ENCODE data around the gene SH3PXD2A.

The SH3PXD2A gene

GRCh38 chr10:103620352-103620740 lies 235.0 kb downstream of the SH3PXD2A start:
- Mint-ChIP-seq H3K27ac (ENCODE audit: low read depth) (no peak overlapping the region), H3K36me3 (ENCODE audit: insufficient read depth) (peaks cover 4% of the 10 kb centered on the region), H3K4me1 (no peaks in the 10 kb centered on the region), H3K4me3 (no peak overlapping the region), H3K27me3 (no peaks in the 10 kb centered on the region), H3K9me3 (no peaks in the 10 kb centered on the region)
- ATAC-seq (replicated peaks; ENCODE audit: extremely low read depth, poor library complexity, severe bottlenecking) (no peak), DNase-seq (ENCODE audit: low spot score in 2 of 2) (no peak)

DNA sequence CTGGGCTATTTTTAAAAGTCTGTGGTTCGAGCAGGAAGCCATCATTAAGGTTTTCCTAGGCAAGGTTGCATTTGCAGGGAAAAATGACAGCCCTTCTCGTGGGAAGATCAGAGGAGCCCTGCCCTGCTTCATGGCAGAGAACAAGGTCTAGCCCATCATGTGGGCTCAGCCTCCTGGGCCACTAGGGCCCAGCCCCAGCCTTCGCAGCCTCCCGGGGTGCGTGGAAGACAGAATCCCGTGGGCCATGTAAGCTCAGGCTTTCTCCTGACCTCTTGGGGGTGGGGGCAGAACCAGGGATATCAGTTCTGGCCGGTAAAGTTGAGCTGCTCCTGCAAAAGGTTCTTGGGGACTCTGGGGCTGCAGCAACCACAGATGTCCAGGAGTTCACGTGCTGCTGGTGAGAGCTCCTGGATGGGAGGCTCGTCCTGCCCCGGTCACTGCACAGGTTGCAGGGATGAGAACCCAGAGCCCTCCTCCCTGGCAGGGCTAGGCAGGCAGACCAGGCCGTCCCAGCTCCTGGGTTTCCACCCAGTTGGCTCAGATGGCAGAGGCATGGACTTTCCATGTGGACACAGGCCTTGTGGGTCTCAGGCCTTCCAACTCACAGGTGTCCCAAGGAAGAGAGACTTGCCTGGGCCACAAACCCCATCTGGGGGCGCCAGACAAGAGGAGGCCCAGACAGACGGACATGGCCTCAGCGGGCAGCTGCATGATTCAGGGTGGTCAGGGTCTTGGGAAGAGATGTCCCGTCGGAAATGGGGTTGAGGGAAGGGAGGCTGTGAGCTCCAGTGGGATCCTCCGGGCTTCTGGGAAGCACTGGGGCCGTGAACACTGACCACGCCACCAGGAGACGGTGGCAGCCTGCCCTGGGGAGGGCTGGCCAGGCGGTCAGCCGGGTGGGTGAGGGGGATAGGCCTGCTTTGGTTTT lies 235.7 kb downstream of the SH3PXD2A start:
- Mint-ChIP-seq H3K9me3 (no peaks in the 10 kb centered on the region), H3K4me1 (no peaks in the 10 kb centered on the region), H3K4me3 (no peak overlapping the region), H3K27me3 (no peaks in the 10 kb centered on the region), H3K36me3 (ENCODE audit: insufficient read depth) (peaks cover 4% of the 10 kb centered on the region), H3K27ac (ENCODE audit: low read depth) (no peak overlapping the region)
- ATAC-seq (replicated peaks; ENCODE audit: extremely low read depth, poor library complexity, severe bottlenecking) (no peak), DNase-seq (ENCODE audit: low spot score in 2 of 2) (no peak)

DNA sequence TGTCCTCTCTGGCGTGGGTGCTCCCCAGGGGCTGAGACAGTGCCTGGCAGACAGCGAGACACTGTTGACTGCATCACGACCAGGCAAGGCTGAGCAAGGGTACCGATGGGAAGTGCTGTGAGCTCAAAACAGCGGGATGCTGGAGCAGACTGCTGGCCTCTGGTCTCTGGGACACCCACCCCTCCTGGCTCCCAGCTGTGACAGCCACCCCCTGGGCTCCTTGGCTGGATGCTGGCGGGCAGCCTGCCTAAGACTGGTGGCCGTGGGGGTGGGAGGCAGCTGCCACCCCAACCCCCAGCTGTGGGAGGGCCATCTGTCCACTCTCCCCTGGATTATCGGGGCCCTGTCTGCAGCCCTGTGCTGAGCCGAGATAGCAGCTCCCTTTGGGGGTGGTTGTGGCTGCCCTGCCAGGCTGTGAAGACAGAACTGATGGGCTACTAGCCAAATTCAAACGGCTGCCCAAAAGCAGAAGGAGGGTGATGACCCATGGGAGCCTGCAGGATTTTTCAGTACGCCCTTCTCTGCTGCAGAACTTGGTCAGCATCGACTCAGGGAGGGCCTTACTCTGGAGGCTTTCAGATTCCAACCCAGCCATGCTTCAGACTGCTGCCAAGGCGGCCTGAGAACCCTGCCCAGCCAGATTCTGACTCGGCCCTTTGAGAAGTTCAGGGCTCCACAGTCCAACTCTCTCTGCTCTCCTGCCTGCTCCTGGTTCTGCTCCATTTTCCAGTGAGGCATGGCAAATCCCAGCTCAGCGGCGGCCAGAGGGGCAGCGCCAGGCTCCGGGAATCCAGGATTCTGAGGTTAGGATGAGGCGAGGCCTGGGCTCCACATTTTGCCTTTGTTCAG lies 236.6 kb downstream of the SH3PXD2A start:
- Mint-ChIP-seq H3K4me3 (no peak overlapping the region), H3K36me3 (ENCODE audit: insufficient read depth) (peaks cover 4% of the 10 kb centered on the region), H3K4me1 (no peaks in the 10 kb centered on the region), H3K9me3 (no peaks in the 10 kb centered on the region), H3K27me3 (no peaks in the 10 kb centered on the region), H3K27ac (ENCODE audit: low read depth) (no peak overlapping the region)
- no peak for DNase-seq (ENCODE audit: low spot score in 2 of 2)
- no peak for ATAC-seq (replicated peaks; ENCODE audit: extremely low read depth, poor library complexity, severe bottlenecking)

DNA sequence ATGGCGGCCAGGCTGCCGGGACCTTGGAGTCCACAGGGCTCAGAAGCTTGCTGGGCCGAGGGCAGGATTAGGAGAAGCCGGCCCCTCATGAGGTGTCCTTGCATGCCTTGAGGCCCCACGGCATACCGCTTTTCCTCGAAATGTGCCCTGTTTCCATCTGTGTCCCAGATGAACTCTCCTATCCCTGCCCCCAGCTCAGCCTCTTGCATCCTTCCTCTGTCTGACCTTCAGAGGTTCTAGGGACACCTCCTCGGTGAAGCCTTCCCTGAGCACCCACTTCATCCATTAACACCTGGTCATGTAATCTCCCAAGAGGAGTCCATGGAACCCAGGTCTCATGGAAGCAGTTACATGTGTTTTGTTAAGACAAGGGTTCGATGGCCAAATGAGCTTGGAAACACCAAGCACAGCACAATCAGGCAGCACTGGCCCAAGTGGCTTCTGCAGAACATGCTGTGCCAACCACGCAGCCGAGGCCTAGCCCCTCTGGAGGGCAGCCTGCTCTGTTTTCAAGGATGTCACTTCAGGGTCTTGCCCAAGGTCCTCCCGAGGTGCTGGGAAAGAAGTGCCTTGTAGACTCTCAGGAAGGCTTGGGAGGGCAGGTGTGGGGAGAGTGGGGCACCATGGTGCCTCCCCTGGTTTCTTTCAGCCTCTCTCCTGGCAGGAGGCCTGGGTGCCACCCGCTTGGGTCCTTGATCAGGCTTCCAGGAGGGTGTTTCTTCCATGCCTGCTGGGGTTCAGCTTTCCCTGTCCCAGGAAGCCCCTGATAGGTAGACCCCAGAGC lies 237.6 kb downstream of the SH3PXD2A start:
- H3K9me3 Mint-ChIP-seq = no peaks in the 10 kb centered on the region
- peaks cover 4% of the 10 kb centered on the region for H3K36me3 Mint-ChIP-seq (ENCODE audit: insufficient read depth)
- ATAC-seq (replicated peaks; ENCODE audit: extremely low read depth, poor library complexity, severe bottlenecking) (no peak), DNase-seq (ENCODE audit: low spot score in 2 of 2) (no peak)
- no peaks in the 10 kb centered on the region for H3K4me1 Mint-ChIP-seq
- no peaks in the 10 kb centered on the region for H3K27me3 Mint-ChIP-seq
- no peak overlapping the region for H3K27ac Mint-ChIP-seq (ENCODE audit: low read depth)
- H3K4me3 Mint-ChIP-seq = no peak overlapping the region

- no peak overlapping the region for H3K27ac Mint-ChIP-seq (ENCODE audit: low read depth)
- no peaks in the 10 kb centered on the region for H3K27me3 Mint-ChIP-seq
- ATAC-seq (replicated peaks; ENCODE audit: extremely low read depth, poor library complexity, severe bottlenecking) = no peak
- no peak overlapping the region for H3K4me3 Mint-ChIP-seq
- H3K4me1 Mint-ChIP-seq = no peaks in the 10 kb centered on the region
- no peak for DNase-seq (ENCODE audit: low spot score in 2 of 2)
- H3K9me3 Mint-ChIP-seq = no peaks in the 10 kb centered on the region
- peaks cover 7% of the 10 kb centered on the region for H3K36me3 Mint-ChIP-seq (ENCODE audit: insufficient read depth)
Observed at GRCh38 chr10:103616705-103617601, 238.4 kb downstream of the SH3PXD2A start.

GRCh38 chr10:103614306-103615158 lies 240.8 kb downstream of the SH3PXD2A start:
- peaks cover 4% of the 10 kb centered on the region for H3K36me3 Mint-ChIP-seq (ENCODE audit: insufficient read depth)
- H3K27ac Mint-ChIP-seq (ENCODE audit: low read depth) = no peak overlapping the region
- no peaks in the 10 kb centered on the region for H3K27me3 Mint-ChIP-seq
- H3K4me1 Mint-ChIP-seq = no peaks in the 10 kb centered on the region
- DNase-seq (ENCODE audit: low spot score in 2 of 2) = no peak
- no peaks in the 10 kb centered on the region for H3K9me3 Mint-ChIP-seq
- no peak for ATAC-seq (replicated peaks; ENCODE audit: extremely low read depth, poor library complexity, severe bottlenecking)
- no peak overlapping the region for H3K4me3 Mint-ChIP-seq

DNA sequence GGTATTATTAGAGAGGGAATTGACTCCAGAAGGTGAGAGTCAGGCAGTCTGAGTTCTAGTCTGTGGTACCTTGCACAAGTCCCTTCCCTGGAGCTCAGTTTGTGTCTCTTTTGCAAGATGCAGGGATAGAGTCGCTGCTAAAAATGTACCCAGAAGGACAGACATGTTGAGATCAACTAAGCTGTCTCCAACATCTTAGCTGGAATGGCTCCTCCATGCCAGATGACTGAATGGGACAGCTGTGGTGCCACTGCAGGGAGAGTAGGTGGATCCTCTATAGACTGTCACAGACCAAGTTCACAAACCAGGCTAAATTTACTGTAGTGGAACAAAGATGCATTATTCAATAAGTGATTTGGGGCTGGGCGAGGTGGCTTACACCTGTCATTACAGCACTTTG lies 241.8 kb downstream of the SH3PXD2A start:
- no peak overlapping the region for H3K4me3 Mint-ChIP-seq
- no peak overlapping the region for H3K27ac Mint-ChIP-seq (ENCODE audit: low read depth)
- no peaks in the 10 kb centered on the region for H3K4me1 Mint-ChIP-seq
- ATAC-seq (replicated peaks; ENCODE audit: extremely low read depth, poor library complexity, severe bottlenecking) (no peak), DNase-seq (ENCODE audit: low spot score in 2 of 2) (no peak)
- peaks cover 4% of the 10 kb centered on the region for H3K36me3 Mint-ChIP-seq (ENCODE audit: insufficient read depth)
- no peaks in the 10 kb centered on the region for H3K27me3 Mint-ChIP-seq
- no peaks in the 10 kb centered on the region for H3K9me3 Mint-ChIP-seq

DNA sequence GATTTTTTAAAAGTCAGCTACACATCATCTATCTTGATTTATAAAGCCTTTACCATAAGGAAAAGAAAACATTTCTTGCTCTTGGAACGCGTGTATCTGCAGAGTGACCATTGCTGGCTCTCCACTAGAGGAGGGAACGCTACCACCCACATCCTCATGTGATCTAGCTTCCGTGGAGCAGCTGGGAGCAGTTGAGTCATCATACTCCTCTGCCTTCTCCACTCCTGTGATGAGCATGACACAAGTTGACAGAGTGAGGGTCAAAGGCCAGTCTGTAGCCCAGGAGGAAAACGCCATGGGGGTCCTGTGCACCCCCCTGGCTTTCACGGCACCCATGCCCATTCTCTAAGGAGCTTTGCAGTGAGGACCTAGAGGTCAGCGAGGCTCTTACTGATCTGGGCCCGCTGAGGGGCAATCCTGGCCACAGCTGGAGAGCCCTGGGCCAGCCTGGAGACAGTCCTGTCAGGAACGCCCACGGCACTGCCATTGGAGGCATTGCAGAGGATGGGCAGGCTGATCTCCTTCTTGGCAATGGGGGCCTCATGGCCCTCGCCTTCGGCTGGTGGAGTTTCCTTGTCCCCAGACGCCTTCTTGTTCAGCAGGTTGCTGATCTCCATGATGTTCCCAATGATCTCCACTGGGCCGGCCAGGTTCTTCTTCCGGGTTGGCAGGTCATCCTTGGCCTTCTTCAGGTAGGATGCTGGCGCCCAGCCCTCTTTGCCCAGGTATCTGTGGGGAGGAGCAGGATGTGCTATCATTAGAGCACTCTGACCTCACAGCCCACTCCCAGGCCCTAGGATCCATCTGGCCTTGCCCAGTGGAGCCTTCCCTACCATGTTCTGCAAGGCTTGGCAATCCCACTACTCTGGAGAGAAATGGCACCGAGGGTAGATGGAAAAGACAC lies 242.7 kb downstream of the SH3PXD2A start:
- Mint-ChIP-seq H3K9me3 (no peaks in the 10 kb centered on the region), H3K4me3 (no peak overlapping the region), H3K36me3 (ENCODE audit: insufficient read depth) (peaks cover 4% of the 10 kb centered on the region), H3K27me3 (no peaks in the 10 kb centered on the region), H3K27ac (ENCODE audit: low read depth) (no peak overlapping the region), H3K4me1 (no peaks in the 10 kb centered on the region)
- ATAC-seq (replicated peaks; ENCODE audit: extremely low read depth, poor library complexity, severe bottlenecking) = no peak
- no peak for DNase-seq (ENCODE audit: low spot score in 2 of 2)

GRCh38 chr10:103610921-103611511 lies 244.4 kb downstream of the SH3PXD2A start:
- Mint-ChIP-seq H3K4me1 (no peaks in the 10 kb centered on the region), H3K9me3 (no peaks in the 10 kb centered on the region), H3K27ac (ENCODE audit: low read depth) (no peak overlapping the region), H3K36me3 (ENCODE audit: insufficient read depth) (peaks cover 2% of the 10 kb centered on the region), H3K27me3 (no peaks in the 10 kb centered on the region), H3K4me3 (no peak overlapping the region)
- ATAC-seq (replicated peaks; ENCODE audit: extremely low read depth, poor library complexity, severe bottlenecking) (no peak), DNase-seq (ENCODE audit: low spot score in 2 of 2) (no peak)

- H3K27me3 Mint-ChIP-seq = no peaks in the 10 kb centered on the region
- H3K27ac Mint-ChIP-seq (ENCODE audit: low read depth) = no peak overlapping the region
- peaks cover 4% of the 10 kb centered on the region for H3K36me3 Mint-ChIP-seq (ENCODE audit: insufficient read depth)
- no peaks in the 10 kb centered on the region for H3K4me1 Mint-ChIP-seq
- no peak overlapping the region for H3K4me3 Mint-ChIP-seq
- H3K9me3 Mint-ChIP-seq = no peaks in the 10 kb centered on the region
- ATAC-seq (replicated peaks; ENCODE audit: extremely low read depth, poor library complexity, severe bottlenecking) = no peak
- no peak for DNase-seq (ENCODE audit: low spot score in 2 of 2)
Observed at GRCh38 chr10:103610083-103610472, 245.3 kb downstream of the SH3PXD2A start.
